H1 (cell line): ENCODE measurements around the gene DPM3. TPM values are rescaled to one million over a fixed set of nuclear protein-coding genes. Genes with fewer than 3 reads are reported as not detected.
"Not testable (repeated sequence)": the region's sequence is repeated elsewhere in the genome, so short reads cannot be mapped to it uniquely, and the experiment has no call there.

Experiments used
- CTCF ChIA-PET: fragments of 300-600 bp; sonication (Branson Sonifier 250); formaldehyde crosslinking; loops from one replicate; lab custom pipeline; 2021; ENCODE audit not compliant: partially characterized antibody; lab: Charles Lee
- POLR2A ChIA-PET: fragments of 300-600 bp; sonication (Branson Sonifier 250); formaldehyde crosslinking; loops from one replicate; lab custom pipeline; 2021; ENCODE audit warnings: inconsistent platforms; ENCODE audit not compliant: partially characterized antibody; lab: Charles Lee
- DNase-seq, 2 experiments: peaks; one replicate each; pipeline versions ENCODE4 v3.0.0 to v3.0.0-alpha.2; 2010 to 2022; ENCODE audit warnings: low spot score in 2 of 2, low read depth in 1 of 2, mixed read lengths in 1 of 2
- FAIRE-seq: peaks from 2 replicates; lab custom pipeline; 2011; peaks lifted over from hg19 to GRCh38; lab: Jason Lieb, UNC
- H2AFZ ChIP-seq: 2 replicates; pipeline ENCODE4 v1.8.1; 2012; ENCODE audit warnings: low read length, inconsistent platforms
- H2AK5ac ChIP-seq: 2 replicates; pipeline ENCODE4 v1.6.1; 2013; ENCODE audit warnings: low read depth, low read length
- H2BK120ac ChIP-seq: replicated peaks from 2 replicates; pipeline ENCODE3; 2013; ENCODE audit warnings: low read depth, low read length, inconsistent platforms
- H2BK12ac ChIP-seq: 2 replicates; pipeline ENCODE4 v1.6.1; 2013; ENCODE audit warnings: low read depth, low read length
- H2BK15ac ChIP-seq: 2 replicates; pipeline ENCODE4 v1.6.1; 2013; ENCODE audit warnings: low read length
- H2BK20ac ChIP-seq: 2 replicates; pipeline ENCODE4 v1.6.1; 2013; ENCODE audit warnings: low read length
- H2BK5ac ChIP-seq: 2 replicates; pipeline ENCODE4 v1.6.1; 2013; ENCODE audit warnings: low read depth, low read length
- H3K14ac ChIP-seq: 2 replicates; pipeline ENCODE4 v1.6.1; 2013; ENCODE audit warnings: inconsistent platforms; ENCODE audit not compliant: insufficient read length
- H3K18ac ChIP-seq: 2 replicates; pipeline ENCODE4 v1.6.1; 2013; ENCODE audit warnings: low read length; ENCODE audit errors: extremely low read depth
- H3K23ac ChIP-seq: 2 replicates; pipeline ENCODE4 v1.6.1; 2013; ENCODE audit warnings: inconsistent platforms; ENCODE audit not compliant: insufficient read length
- H3K23me2 ChIP-seq: 2 replicates; pipeline ENCODE4 v1.6.1; 2013; ENCODE audit warnings: low read depth, low read length
- H3K27ac ChIP-seq: 2 replicates; pipeline ENCODE4 v1.6.1; 2011; ENCODE audit warnings: low read depth, low read length, inconsistent platforms
- H3K27me3 ChIP-seq, 4 experiments: replicated peaks in 1 of 4; 1 replicate in 1 of 4; 2 replicates in 3 of 4; pipeline versions ENCODE4 v1.6.1 to v1.8.1; 2011 to 2013; ENCODE audit warnings: low read length in 3 of 4, mild to moderate bottlenecking in 3 of 4, inconsistent platforms in 2 of 4, mixed read lengths in 2 of 4, moderate library complexity in 1 of 4; ENCODE audit not compliant: control insufficient read depth in 3 of 4, insufficient read depth in 3 of 4; ENCODE audit errors: extremely low read depth in 1 of 4
- H3K36me3 ChIP-seq, 4 experiments: 2 replicates each; pipeline versions ENCODE4 v1.6.1 to v1.8.1; 2011 to 2013; ENCODE audit warnings: mild to moderate bottlenecking in 4 of 4, low read length in 3 of 4, moderate library complexity in 2 of 4, control low read depth in 1 of 4, inconsistent platforms in 1 of 4; ENCODE audit not compliant: insufficient read depth in 4 of 4, control insufficient read depth in 2 of 4
- H3K4ac ChIP-seq: replicated peaks from 2 replicates; pipeline ENCODE3; 2013; ENCODE audit warnings: low read length, low read depth, mixed read lengths, inconsistent platforms; ENCODE audit not compliant: insufficient read length
- H3K4me1 ChIP-seq, 4 experiments: replicated peaks in 1 of 4; 1 replicate in 1 of 4; 2 replicates in 3 of 4; pipeline versions ENCODE4 v1.6.1 to v1.8.1; 2011 to 2013; ENCODE audit warnings: low read length in 3 of 4, inconsistent platforms in 2 of 4, mixed read lengths in 1 of 4; ENCODE audit not compliant: insufficient read depth in 4 of 4, control insufficient read depth in 3 of 4
- H3K4me2 ChIP-seq, 2 experiments: 2 replicates each; pipeline versions ENCODE4 v1.6.1 to v1.8.1; 2011 to 2013; ENCODE audit warnings: low read depth in 2 of 2, low read length in 2 of 2, control low read depth in 1 of 2, inconsistent platforms in 1 of 2, mild to moderate bottlenecking in 1 of 2; ENCODE audit not compliant: insufficient read depth in 1 of 2
- H3K4me3 ChIP-seq, 4 experiments: fragments of 200-600, 300-600 bp in 1 of 4; sonication (generic), shearing (Covaris generic), sonication (Bioruptor Twin) in 1 of 4; 2 replicates each; pipeline versions ENCODE4 v1.5.1 to v1.8.1; 2011 to 2016; ENCODE audit warnings: low read length in 4 of 4, low read depth in 3 of 4, control low read depth in 2 of 4, inconsistent platforms in 2 of 4, mild to moderate bottlenecking in 2 of 4, mixed read lengths in 1 of 4, moderate library complexity in 1 of 4; ENCODE audit not compliant: insufficient read depth in 2 of 4; ENCODE audit errors: extremely low read depth in 1 of 4
- H3K56ac ChIP-seq: replicated peaks from 2 replicates; pipeline ENCODE3; 2013; ENCODE audit warnings: low read depth, mild to moderate bottlenecking, mixed read lengths, low read length, inconsistent platforms; ENCODE audit not compliant: insufficient read length
- H3K79me1 ChIP-seq: 2 replicates; pipeline ENCODE4 v1.6.1; 2013; ENCODE audit warnings: low read depth, low read length, control low read depth
- H3K79me2 ChIP-seq, 2 experiments: 2 replicates each; pipeline versions ENCODE4 v1.6.1 to v1.8.1; 2012 to 2013; ENCODE audit warnings: low read length in 2 of 2, mild to moderate bottlenecking in 2 of 2, inconsistent platforms in 1 of 2; ENCODE audit not compliant: insufficient read depth in 2 of 2, control insufficient read depth in 1 of 2
- H3K9ac ChIP-seq, 4 experiments: replicated peaks in 1 of 4; 1 replicate in 1 of 4; 2 replicates in 3 of 4; pipeline versions ENCODE4 v1.6.1 to v1.8.1; 2011 to 2013; ENCODE audit warnings: low read depth in 3 of 4, low read length in 3 of 4, control low read depth in 2 of 4, mild to moderate bottlenecking in 2 of 4, moderate library complexity in 2 of 4, inconsistent platforms in 1 of 4; ENCODE audit errors: extremely low read depth in 1 of 4
- H3K9me3 ChIP-seq, 2 experiments: 2 replicates each; pipeline versions ENCODE4 v1.6.1 to v1.8.1; 2012 to 2013; ENCODE audit warnings: mild to moderate bottlenecking in 2 of 2, moderate library complexity in 2 of 2, control low read depth in 1 of 2, inconsistent platforms in 1 of 2, low read depth in 1 of 2, low read length in 1 of 2, mixed read lengths in 1 of 2; ENCODE audit not compliant: insufficient read depth in 2 of 2
- H4K20me1 ChIP-seq, 2 experiments: replicated peaks in 1 of 2; 2 replicates each; pipeline versions ENCODE3 to v1.8.1; 2011 to 2013; ENCODE audit warnings: inconsistent platforms in 2 of 2, low read length in 2 of 2, mild to moderate bottlenecking in 1 of 2; ENCODE audit not compliant: insufficient read depth in 2 of 2, control insufficient read depth in 1 of 2
- H4K5ac ChIP-seq: 2 replicates; pipeline ENCODE4 v1.6.1; 2013; ENCODE audit warnings: low read length, low read depth, mixed read lengths, inconsistent platforms; ENCODE audit not compliant: insufficient read length
- H4K8ac ChIP-seq: 2 replicates; pipeline ENCODE4 v1.8.0; 2013; ENCODE audit warnings: mild to moderate bottlenecking, moderate library complexity, low read length, inconsistent platforms; ENCODE audit not compliant: insufficient read depth; ENCODE audit errors: extremely low read depth
- H4K91ac ChIP-seq: replicated peaks from 2 replicates; pipeline ENCODE3; 2013; ENCODE audit warnings: low read length, mixed read lengths, inconsistent platforms; ENCODE audit not compliant: insufficient read length
- WGBS, 2 experiments: shearing (Covaris generic) in 1 of 2; methylation state at CpG; one replicate each; pipeline versions ENCODE4 v1.1.6 to v1.1.7; 2013 to 2015; ENCODE audit warnings: low lambda C conversion rate in 2 of 2, mixed read lengths in 2 of 2, inconsistent platforms in 1 of 2, low coverage in 1 of 2, missing lambda C conversion rate in 1 of 2; ENCODE audit not compliant: insufficient replicate concordance in 2 of 2, insufficient coverage in 1 of 2, insufficient read length in 1 of 2; ENCODE audit errors: extremely low coverage in 1 of 2, missing lambda C conversion rate in 1 of 2; 5-methylcytosine and 5-hydroxymethylcytosine counted together
- polyA plus RNA-seq, 7 experiments: library from polyadenylated mRNA; depleted of rRNA in 3 of 7; stranded (reverse) in 5 of 7; unstranded in 2 of 7; fragments of >200 nt in 5 of 7; fragments of 200-250 nt in 2 of 7; gene quantifications; 1 replicate in 5 of 7; 2 replicates in 1 of 7; 4 replicates in 1 of 7; pipeline versions ENCODE4 v1.2.1 to v1.2.3, GENCODE V29; 2011 to 2013; ENCODE audit warnings: missing spikeins in 2 of 7, mixed read lengths in 2 of 7
- total RNA-seq: library from RNA; stranded (reverse); fragmentation: NEBNext Ultra II Directional; extraction: Animal tissue kit (Norgen Biotek cat#: 25700); gene quantifications from 2 replicates; pipeline ENCODE4 v1.2.1, GENCODE V29; 2021

Gene DPM3
- total and polyA plus RNA-seq, 2 of the 8 experiments (the other 6 are each of a cell fraction or from before 2014, with no cell fraction given): 44.8 to 227 TPM

DNA sequence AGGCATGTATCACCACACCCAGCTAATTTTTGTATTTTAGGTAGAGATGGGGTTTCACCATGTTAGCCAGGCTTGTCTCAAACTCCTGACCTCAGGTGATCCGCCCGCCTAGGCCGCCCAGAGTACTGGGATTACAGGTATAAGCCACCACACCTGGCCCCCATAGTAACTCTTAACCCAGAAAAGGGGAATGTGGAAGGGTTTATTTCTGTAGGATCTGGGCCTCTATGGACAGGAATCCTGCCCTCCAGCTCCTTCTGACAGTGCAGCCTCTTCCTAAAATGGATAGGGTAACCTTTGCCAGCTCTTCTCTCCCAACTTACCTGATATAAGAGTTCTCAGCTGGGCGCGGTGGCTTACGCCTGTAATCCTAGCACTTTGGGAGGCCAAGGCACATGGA is 22.3 kb upstream of the DPM3 start:
- DNase-seq, H3K56ac ChIP-seq, H2BK20ac ChIP-seq, H3K18ac ChIP-seq, H3K36me3 ChIP-seq, H4K8ac ChIP-seq, H3K4me3 ChIP-seq, H3K27ac ChIP-seq, H3K79me2 ChIP-seq, H3K23me2 ChIP-seq, H2AK5ac ChIP-seq, H2BK12ac ChIP-seq, H3K9ac ChIP-seq, H3K4ac ChIP-seq, H2BK5ac ChIP-seq, H4K5ac ChIP-seq, H3K23ac ChIP-seq, H2AFZ ChIP-seq, H4K91ac ChIP-seq, FAIRE-seq, H4K20me1 ChIP-seq, H3K14ac ChIP-seq, H3K4me2 ChIP-seq, H3K9me3 ChIP-seq, H2BK120ac ChIP-seq, H3K27me3 ChIP-seq, H3K79me1 ChIP-seq, H2BK15ac ChIP-seq: not testable (repeated sequence)
- H3K4me1 ChIP-seq: peaks cover 2 to 16% (median 13%) of the 10 kb centered on the region in 4 experiments
- ChIA-PET POLR2A (interaction anchor here (1.1 kb wide), 1 partner anchor 18 kb away, joined by 4 read pairs; no protein-coding TSS in a partner anchor), CTCF (interaction anchor here (0.8 to 1.5 kb wide), 3 partner anchors 20 to 78 kb away, joined by 3 to 6 read pairs (median 6); no protein-coding TSS in a partner anchor)
- WGBS, 2 experiments: 95% methylated on average over 6 of the region's 6 CpGs; no CpG with 5 or more reads in 1 of the 2 experiments
